ENCODE results near the gene KNTC1.

Gene KNTC1

GRCh38 chr12:122513660-122514059 lies 13.4 kb upstream of the KNTC1 start:
- no peak for DNase-seq
- H3K79me2 ChIP-seq (ENCODE audit: low read length), result peaks cover 62% of the 10 kb centered on the region
- H3K4me2 ChIP-seq (ENCODE audit: low read depth, low read length), result no peak overlapping the region
- no peaks in the 10 kb centered on the region for H3K9me2 ChIP-seq (replicated peaks; ENCODE audit: insufficient read depth, low read length)
- no peaks in the 10 kb centered on the region for H3K4me1 ChIP-seq (ENCODE audit: low read length)
- no peak overlapping the region for H3K27ac ChIP-seq (ENCODE audit: low read length)
- no peak overlapping the region for H2AFZ ChIP-seq (ENCODE audit: low read length)
- no peak overlapping the region for H3K9ac ChIP-seq (ENCODE audit: low read length)
- H3K4me3 ChIP-seq (ENCODE audit: low read length), result no peak overlapping the region
- H3F3A ChIP-seq (ENCODE audit: insufficient read depth, low read length), result no peaks in the 10 kb centered on the region
- TF ChIP-seq EZH2phosphoT487 (IDR thresholded peaks at IDR 0.05; ENCODE audit: low read length), result no peak
- TF ChIP-seq CTCF (IDR thresholded peaks at IDR 0.05; ENCODE audit: low read length), result no peak
- TF ChIP-seq EZH2 (optimal IDR thresholded peaks at IDR 0.05; ENCODE audit: low read depth, low read length), result no peak
- H4K20me1 ChIP-seq (ENCODE audit: insufficient read depth, low read length), result no peaks in the 10 kb centered on the region
- H3K36me3 ChIP-seq (replicated peaks; ENCODE audit: insufficient read depth, low read length), result peaks cover 6% of the 10 kb centered on the region; the same call in 1 of the 2 replicates
- H3K9me3 ChIP-seq (replicated peaks; ENCODE audit: insufficient read depth, low read length), result no peaks in the 10 kb centered on the region
- no peaks in the 10 kb centered on the region for H3K27me3 ChIP-seq (replicated peaks; ENCODE audit: insufficient read depth, low read length)

- Histone ChIP-seq H3K36me3 (replicated peaks; ENCODE audit: insufficient read depth, low read length) (peaks cover 6% of the 10 kb centered on the region; the same call in 1 of the 2 replicates), H3K27me3 (replicated peaks; ENCODE audit: insufficient read depth, low read length) (no peaks in the 10 kb centered on the region), H3K9me3 (replicated peaks; ENCODE audit: insufficient read depth, low read length) (no peaks in the 10 kb centered on the region), H3K4me1 (ENCODE audit: low read length) (no peaks in the 10 kb centered on the region), H3K79me2 (ENCODE audit: low read length) (peaks cover 67% of the 10 kb centered on the region), H3K9ac (ENCODE audit: low read length) (no peak overlapping the region), H3K9me2 (replicated peaks; ENCODE audit: insufficient read depth, low read length) (no peaks in the 10 kb centered on the region), H3F3A (ENCODE audit: insufficient read depth, low read length) (no peaks in the 10 kb centered on the region), H3K27ac (ENCODE audit: low read length) (no peak overlapping the region), H4K20me1 (ENCODE audit: insufficient read depth, low read length) (no peaks in the 10 kb centered on the region), H2AFZ (ENCODE audit: low read length) (no peak overlapping the region), H3K4me2 (ENCODE audit: low read depth, low read length) (no peak overlapping the region), H3K4me3 (ENCODE audit: low read length) (no peak overlapping the region)
- no peak for TF ChIP-seq EZH2phosphoT487 (IDR thresholded peaks at IDR 0.05; ENCODE audit: low read length)
- TF ChIP-seq CTCF (IDR thresholded peaks at IDR 0.05; ENCODE audit: low read length), result no peak
- TF ChIP-seq EZH2 (optimal IDR thresholded peaks at IDR 0.05; ENCODE audit: low read depth, low read length), result no peak
- no peak for DNase-seq
These were observed 11.8 kb upstream of the KNTC1 start for GRCh38 chr12:122515275-122515674.

GRCh38 chr12:122516544-122517361 lies 10.3 kb upstream of the KNTC1 start:
- H3K4me1 ChIP-seq (ENCODE audit: low read length), result no peaks in the 10 kb centered on the region
- no peak for TF ChIP-seq CTCF (IDR thresholded peaks at IDR 0.05; ENCODE audit: low read length)
- TF ChIP-seq EZH2phosphoT487 (IDR thresholded peaks at IDR 0.05; ENCODE audit: low read length), result no peak
- TF ChIP-seq EZH2 (optimal IDR thresholded peaks at IDR 0.05; ENCODE audit: low read depth, low read length), result no peak
- H3K4me2 ChIP-seq (ENCODE audit: low read depth, low read length), result no peak overlapping the region
- H3K4me3 ChIP-seq (ENCODE audit: low read length), result no peak overlapping the region
- peaks cover 6% of the 10 kb centered on the region; the same call in 1 of the 2 replicates for H3K36me3 ChIP-seq (replicated peaks; ENCODE audit: insufficient read depth, low read length)
- H3K9me3 ChIP-seq (replicated peaks; ENCODE audit: insufficient read depth, low read length), result no peaks in the 10 kb centered on the region
- DNase-seq, result no peak
- H3K79me2 ChIP-seq (ENCODE audit: low read length), result peaks cover 76% of the 10 kb centered on the region
- no peaks in the 10 kb centered on the region for H4K20me1 ChIP-seq (ENCODE audit: insufficient read depth, low read length)
- no peak overlapping the region for H3K9ac ChIP-seq (ENCODE audit: low read length)
- no peaks in the 10 kb centered on the region for H3K9me2 ChIP-seq (replicated peaks; ENCODE audit: insufficient read depth, low read length)
- no peaks in the 10 kb centered on the region for H3K27me3 ChIP-seq (replicated peaks; ENCODE audit: insufficient read depth, low read length)
- H3F3A ChIP-seq (ENCODE audit: insufficient read depth, low read length), result peaks cover 3% of the 10 kb centered on the region; the same call in 1 of the 2 replicates
- H2AFZ ChIP-seq (ENCODE audit: low read length), result no peak overlapping the region
- no peak overlapping the region for H3K27ac ChIP-seq (ENCODE audit: low read length)

Data from MM.1S (cell line).